PFSK-1 (cell line): ENCODE measurements around the gene DST.

ENCODE experiments used
- FOXP2 ChIP-seq: optimal IDR thresholded peaks from 2 replicates; pipeline ENCODE3; 2011; ENCODE audit warnings: borderline replicate concordance, control low read depth, inconsistent platforms; ENCODE audit not compliant: insufficient read depth; ENCODE audit errors: extremely low read length, extremely low read depth
- POLR2AphosphoS5 ChIP-seq: IDR thresholded peaks from 2 replicates; pipeline ENCODE4 v1.6.1; 2012; ENCODE audit warnings: low read depth, mild to moderate bottlenecking, control low read depth, low read length, moderate library complexity
- SIN3A ChIP-seq: IDR thresholded peaks from 2 replicates; pipeline ENCODE4 v1.6.1; 2012; ENCODE audit warnings: mild to moderate bottlenecking, low read length, moderate library complexity, borderline replicate concordance; ENCODE audit not compliant: insufficient read depth
- TAF1 ChIP-seq: IDR thresholded peaks from 2 replicates; pipeline ENCODE4 v1.6.1; 2012; ENCODE audit warnings: low read length, control low read depth, borderline replicate concordance; ENCODE audit not compliant: insufficient read depth
- TF ChIP-seq, protein P1 (sequence below), 2 experiments: IDR thresholded peaks; 2 replicates each; pipeline versions ENCODE4 v1.6.1 to v1.8.0; 2011 to 2012; ENCODE audit warnings: low read depth in 2 of 2, low read length in 2 of 2, control low read depth in 1 of 2, inconsistent platforms in 1 of 2, mild to moderate bottlenecking in 1 of 2, moderate library complexity in 1 of 2; ENCODE audit not compliant: insufficient read depth in 1 of 2

Gene DST

DNA sequence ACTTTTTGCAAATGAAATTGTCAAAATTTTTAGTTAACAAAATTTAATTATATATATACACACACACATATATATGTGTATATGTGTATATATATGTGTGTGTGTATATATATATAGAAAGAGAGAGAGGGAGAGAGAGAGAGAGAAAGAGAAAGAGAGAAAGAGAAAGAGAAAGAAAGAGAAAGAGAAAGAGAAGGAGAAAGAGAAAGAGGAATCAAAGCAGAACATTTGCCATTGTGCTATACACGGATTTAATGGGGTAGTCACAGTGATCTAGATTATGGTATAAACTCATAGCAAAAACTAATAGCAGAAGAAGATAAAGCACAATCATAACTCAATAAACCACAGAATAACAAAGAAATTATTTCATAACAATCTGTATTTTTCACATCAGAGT is 126.7 kb downstream of the DST start:
- TF ChIP-seq, protein P1, sequence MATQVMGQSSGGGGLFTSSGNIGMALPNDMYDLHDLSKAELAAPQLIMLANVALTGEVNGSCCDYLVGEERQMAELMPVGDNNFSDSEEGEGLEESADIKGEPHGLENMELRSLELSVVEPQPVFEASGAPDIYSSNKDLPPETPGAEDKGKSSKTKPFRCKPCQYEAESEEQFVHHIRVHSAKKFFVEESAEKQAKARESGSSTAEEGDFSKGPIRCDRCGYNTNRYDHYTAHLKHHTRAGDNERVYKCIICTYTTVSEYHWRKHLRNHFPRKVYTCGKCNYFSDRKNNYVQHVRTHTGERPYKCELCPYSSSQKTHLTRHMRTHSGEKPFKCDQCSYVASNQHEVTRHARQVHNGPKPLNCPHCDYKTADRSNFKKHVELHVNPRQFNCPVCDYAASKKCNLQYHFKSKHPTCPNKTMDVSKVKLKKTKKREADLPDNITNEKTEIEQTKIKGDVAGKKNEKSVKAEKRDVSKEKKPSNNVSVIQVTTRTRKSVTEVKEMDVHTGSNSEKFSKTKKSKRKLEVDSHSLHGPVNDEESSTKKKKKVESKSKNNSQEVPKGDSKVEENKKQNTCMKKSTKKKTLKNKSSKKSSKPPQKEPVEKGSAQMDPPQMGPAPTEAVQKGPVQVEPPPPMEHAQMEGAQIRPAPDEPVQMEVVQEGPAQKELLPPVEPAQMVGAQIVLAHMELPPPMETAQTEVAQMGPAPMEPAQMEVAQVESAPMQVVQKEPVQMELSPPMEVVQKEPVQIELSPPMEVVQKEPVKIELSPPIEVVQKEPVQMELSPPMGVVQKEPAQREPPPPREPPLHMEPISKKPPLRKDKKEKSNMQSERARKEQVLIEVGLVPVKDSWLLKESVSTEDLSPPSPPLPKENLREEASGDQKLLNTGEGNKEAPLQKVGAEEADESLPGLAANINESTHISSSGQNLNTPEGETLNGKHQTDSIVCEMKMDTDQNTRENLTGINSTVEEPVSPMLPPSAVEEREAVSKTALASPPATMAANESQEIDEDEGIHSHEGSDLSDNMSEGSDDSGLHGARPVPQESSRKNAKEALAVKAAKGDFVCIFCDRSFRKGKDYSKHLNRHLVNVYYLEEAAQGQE (IDR thresholded peaks at IDR 0.05; ENCODE audit: insufficient read depth in 1 of 2, low read depth in 2 of 2, low read length in 2 of 2), result no peak
- TF ChIP-seq SIN3A, result no peak

DNA sequence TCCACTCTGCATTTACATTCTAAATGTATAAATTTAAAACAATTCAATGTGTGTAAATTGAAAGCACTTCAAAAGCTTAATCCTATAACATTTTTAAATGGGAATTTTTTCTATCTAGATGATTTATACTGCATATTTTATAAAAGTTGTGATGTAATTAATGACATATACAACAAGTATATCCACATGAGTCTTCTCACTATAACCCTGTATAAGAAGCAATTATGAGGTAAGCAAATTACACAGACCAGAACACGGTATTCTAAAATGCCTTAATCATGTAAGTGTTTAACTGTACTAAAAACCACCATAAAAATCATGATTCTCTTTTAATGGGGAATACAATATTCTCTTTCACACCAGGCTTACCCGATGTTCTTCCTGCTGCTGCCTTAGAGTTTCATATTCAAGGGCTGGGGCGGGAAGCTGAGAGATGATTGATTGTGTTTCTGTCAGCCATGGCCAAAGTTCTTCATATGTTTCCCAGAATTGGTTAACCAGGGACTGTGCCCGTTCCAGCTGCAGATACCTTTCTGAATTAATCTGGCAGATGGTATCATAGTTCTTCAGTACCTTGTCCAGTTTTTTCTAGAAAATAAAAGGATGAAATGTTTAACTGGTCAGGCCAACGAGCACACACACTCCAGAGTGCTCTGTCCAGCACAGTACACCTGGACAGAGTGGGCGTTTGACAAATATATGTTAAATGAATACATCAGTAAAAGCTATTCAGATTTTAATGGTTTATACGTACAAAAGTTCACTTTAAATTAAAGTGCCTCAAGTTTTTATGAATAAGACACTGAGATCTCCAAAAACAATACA is 127.4 kb downstream of the DST start:
- TF ChIP-seq SIN3A, result no peak
- no peak for TF ChIP-seq FOXP2
- TF ChIP-seq TAF1, result no peak
- TF ChIP-seq, protein P1 (IDR thresholded peaks at IDR 0.05; ENCODE audit: insufficient read depth in 1 of 2, low read depth in 2 of 2, low read length in 2 of 2), result 0 out of 4 replicates have a peak, but pooled peaks of 1 of the 2 experiments have one; percentile 54
- TF ChIP-seq POLR2AphosphoS5, result no peak

DNA sequence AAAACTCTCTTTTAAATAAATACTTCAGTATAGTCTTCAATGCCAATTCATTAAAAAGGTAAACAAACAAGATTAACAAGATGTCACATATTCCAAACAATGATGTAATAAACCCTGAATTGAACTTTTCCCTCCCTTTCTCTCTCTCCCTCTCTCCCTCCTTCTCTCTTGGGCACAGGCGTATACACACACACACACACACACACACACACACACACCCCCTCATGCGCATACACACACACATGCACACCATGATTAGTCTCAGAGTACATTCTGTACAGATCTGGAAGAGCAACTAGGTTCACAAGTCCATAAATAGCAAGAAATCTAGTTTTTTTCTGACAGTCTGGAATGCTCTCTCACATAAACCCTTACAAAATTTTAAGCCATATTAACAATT is 128.3 kb downstream of the DST start:
- TF ChIP-seq FOXP2 (no peak), POLR2AphosphoS5 (no peak), TAF1 (no peak), SIN3A (no peak)
- TF ChIP-seq, protein P1 (IDR thresholded peaks at IDR 0.05; ENCODE audit: insufficient read depth in 1 of 2, low read depth in 2 of 2, low read length in 2 of 2), result no peak

DNA sequence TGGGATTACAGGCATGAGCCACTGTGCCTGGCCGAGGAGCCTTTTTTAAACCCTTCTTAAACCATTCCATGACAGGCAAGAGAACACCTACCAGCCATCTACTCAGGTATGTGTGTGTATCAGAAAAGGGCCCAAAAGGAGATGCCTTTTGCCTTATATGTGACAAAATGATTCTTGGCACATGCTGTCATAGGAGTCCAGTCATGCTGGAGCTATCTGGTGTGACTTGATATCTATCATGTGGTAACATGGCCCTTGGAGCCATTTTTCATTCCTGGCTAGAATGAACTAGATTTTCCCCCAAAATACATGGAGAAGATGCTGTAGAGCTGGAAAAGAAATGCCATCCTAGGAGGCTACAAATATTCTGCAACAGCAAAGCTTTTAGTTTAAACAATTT is 129.1 kb downstream of the DST start:
- no peak for TF ChIP-seq FOXP2
- no peak for TF ChIP-seq POLR2AphosphoS5
- no peak for TF ChIP-seq TAF1
- TF ChIP-seq SIN3A, result no peak
- TF ChIP-seq, protein P1 (IDR thresholded peaks at IDR 0.05; ENCODE audit: insufficient read depth in 1 of 2, low read depth in 2 of 2, low read length in 2 of 2), result no peak
